ENCODE data around the gene HCN4.

- TF ChIP-seq POLR2AphosphoS5 (IDR thresholded peaks at IDR 0.05) (no peak), CTCF (IDR thresholded peaks at IDR 0.05) (no peak), POLR2A (IDR thresholded peaks at IDR 0.05; ENCODE audit: low read depth) (no peak), EP300 (IDR thresholded peaks at IDR 0.05) (no peak)
Observed at GRCh38 chr15:73298522-73299245, 70.1 kb downstream of the HCN4 start.

All from esophagus muscularis mucosa (tissue), 4 donors.